ENCODE data around the gene C1orf198.

Gene C1orf198

GRCh38 chr1:230818901-230819300, 49.4 kb downstream of the C1orf198 start:
- no peak for DNase-seq (ENCODE audit: low read depth in 1 of 2, low spot score in 1 of 2)
- no peak overlapping the region for H3K4me3 ChIP-seq (replicated peaks; ENCODE audit: insufficient read depth, low read length)
- H3K27me3 ChIP-seq (ENCODE audit: insufficient read depth, poor library complexity, severe bottlenecking) = no peaks in the 10 kb centered on the region
- TF ChIP-seq SPI1 (IDR thresholded peaks at IDR 0.05; ENCODE audit: borderline replicate concordance, low read depth) = no peak
- TF ChIP-seq, protein P1, sequence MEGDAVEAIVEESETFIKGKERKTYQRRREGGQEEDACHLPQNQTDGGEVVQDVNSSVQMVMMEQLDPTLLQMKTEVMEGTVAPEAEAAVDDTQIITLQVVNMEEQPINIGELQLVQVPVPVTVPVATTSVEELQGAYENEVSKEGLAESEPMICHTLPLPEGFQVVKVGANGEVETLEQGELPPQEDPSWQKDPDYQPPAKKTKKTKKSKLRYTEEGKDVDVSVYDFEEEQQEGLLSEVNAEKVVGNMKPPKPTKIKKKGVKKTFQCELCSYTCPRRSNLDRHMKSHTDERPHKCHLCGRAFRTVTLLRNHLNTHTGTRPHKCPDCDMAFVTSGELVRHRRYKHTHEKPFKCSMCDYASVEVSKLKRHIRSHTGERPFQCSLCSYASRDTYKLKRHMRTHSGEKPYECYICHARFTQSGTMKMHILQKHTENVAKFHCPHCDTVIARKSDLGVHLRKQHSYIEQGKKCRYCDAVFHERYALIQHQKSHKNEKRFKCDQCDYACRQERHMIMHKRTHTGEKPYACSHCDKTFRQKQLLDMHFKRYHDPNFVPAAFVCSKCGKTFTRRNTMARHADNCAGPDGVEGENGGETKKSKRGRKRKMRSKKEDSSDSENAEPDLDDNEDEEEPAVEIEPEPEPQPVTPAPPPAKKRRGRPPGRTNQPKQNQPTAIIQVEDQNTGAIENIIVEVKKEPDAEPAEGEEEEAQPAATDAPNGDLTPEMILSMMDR (IDR thresholded peaks at IDR 0.05; ENCODE audit: insufficient read depth, low read length) = no peak
- TF ChIP-seq, protein P2, sequence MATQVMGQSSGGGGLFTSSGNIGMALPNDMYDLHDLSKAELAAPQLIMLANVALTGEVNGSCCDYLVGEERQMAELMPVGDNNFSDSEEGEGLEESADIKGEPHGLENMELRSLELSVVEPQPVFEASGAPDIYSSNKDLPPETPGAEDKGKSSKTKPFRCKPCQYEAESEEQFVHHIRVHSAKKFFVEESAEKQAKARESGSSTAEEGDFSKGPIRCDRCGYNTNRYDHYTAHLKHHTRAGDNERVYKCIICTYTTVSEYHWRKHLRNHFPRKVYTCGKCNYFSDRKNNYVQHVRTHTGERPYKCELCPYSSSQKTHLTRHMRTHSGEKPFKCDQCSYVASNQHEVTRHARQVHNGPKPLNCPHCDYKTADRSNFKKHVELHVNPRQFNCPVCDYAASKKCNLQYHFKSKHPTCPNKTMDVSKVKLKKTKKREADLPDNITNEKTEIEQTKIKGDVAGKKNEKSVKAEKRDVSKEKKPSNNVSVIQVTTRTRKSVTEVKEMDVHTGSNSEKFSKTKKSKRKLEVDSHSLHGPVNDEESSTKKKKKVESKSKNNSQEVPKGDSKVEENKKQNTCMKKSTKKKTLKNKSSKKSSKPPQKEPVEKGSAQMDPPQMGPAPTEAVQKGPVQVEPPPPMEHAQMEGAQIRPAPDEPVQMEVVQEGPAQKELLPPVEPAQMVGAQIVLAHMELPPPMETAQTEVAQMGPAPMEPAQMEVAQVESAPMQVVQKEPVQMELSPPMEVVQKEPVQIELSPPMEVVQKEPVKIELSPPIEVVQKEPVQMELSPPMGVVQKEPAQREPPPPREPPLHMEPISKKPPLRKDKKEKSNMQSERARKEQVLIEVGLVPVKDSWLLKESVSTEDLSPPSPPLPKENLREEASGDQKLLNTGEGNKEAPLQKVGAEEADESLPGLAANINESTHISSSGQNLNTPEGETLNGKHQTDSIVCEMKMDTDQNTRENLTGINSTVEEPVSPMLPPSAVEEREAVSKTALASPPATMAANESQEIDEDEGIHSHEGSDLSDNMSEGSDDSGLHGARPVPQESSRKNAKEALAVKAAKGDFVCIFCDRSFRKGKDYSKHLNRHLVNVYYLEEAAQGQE (IDR thresholded peaks at IDR 0.05; ENCODE audit: insufficient replicate concordance, low read depth) = no peak
- no peak for TF ChIP-seq GABPA (IDR thresholded peaks at IDR 0.05; ENCODE audit: low read depth)
- no peak for TF ChIP-seq POLR2AphosphoS5 (IDR thresholded peaks at IDR 0.05; ENCODE audit: low read depth)
- no peak overlapping the region for H3K27ac ChIP-seq (replicated peaks)

DNA sequence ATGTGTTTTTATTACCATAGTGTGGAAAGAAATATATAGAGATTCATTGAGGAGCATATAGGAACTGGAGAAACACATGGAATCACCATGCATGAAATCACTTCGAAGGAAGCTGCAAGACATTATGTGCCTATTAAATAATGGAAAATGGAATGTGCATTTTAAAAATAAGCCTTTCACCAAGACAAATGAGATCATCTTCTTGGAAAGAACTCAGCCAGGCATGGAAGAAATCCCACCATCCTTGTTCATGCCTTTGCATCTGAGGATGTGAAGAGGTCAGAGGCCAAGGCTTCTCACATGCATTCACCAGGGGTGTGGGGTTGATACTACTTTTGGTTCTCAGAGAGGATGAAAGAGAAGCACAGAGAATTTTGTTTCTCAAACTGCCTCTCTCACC, 50.0 kb downstream of the C1orf198 start:
- no peak for TF ChIP-seq SPI1 (IDR thresholded peaks at IDR 0.05; ENCODE audit: borderline replicate concordance, low read depth)
- TF ChIP-seq, protein P1 (IDR thresholded peaks at IDR 0.05; ENCODE audit: insufficient read depth, low read length) = no peak
- no peak for DNase-seq (ENCODE audit: low read depth in 1 of 2, low spot score in 1 of 2)
- Histone ChIP-seq H3K4me3 (replicated peaks; ENCODE audit: insufficient read depth, low read length) (no peak overlapping the region), H3K27me3 (ENCODE audit: insufficient read depth, poor library complexity, severe bottlenecking) (no peaks in the 10 kb centered on the region), H3K27ac (replicated peaks) (no peak overlapping the region)

- Histone ChIP-seq H3K27ac (replicated peaks) (no peak overlapping the region), H3K27me3 (ENCODE audit: insufficient read depth, poor library complexity, severe bottlenecking) (no peaks in the 10 kb centered on the region), H3K4me3 (replicated peaks; ENCODE audit: insufficient read depth, low read length) (no peak overlapping the region)
- no peak for DNase-seq (ENCODE audit: low read depth in 1 of 2, low spot score in 1 of 2)
- TF ChIP-seq, protein P1 (IDR thresholded peaks at IDR 0.05; ENCODE audit: insufficient read depth, low read length) = no peak
- TF ChIP-seq POLR2AphosphoS5 (IDR thresholded peaks at IDR 0.05; ENCODE audit: low read depth) (no peak), GABPA (IDR thresholded peaks at IDR 0.05; ENCODE audit: low read depth) (no peak), SPI1 (IDR thresholded peaks at IDR 0.05; ENCODE audit: borderline replicate concordance, low read depth) (no peak)
- TF ChIP-seq, protein P2 (IDR thresholded peaks at IDR 0.05; ENCODE audit: insufficient replicate concordance, low read depth) = no peak
Measured at GRCh38 chr1:230816018-230816417, 52.3 kb downstream of the C1orf198 start.

- Histone ChIP-seq H3K27me3 (ENCODE audit: insufficient read depth, poor library complexity, severe bottlenecking) (no peaks in the 10 kb centered on the region), H3K4me3 (replicated peaks; ENCODE audit: insufficient read depth, low read length) (no peak overlapping the region), H3K27ac (replicated peaks) (no peak overlapping the region)
- no peak for DNase-seq (ENCODE audit: low read depth in 1 of 2, low spot score in 1 of 2)
- TF ChIP-seq, protein P2 (IDR thresholded peaks at IDR 0.05; ENCODE audit: insufficient replicate concordance, low read depth) = no peak
- TF ChIP-seq SPI1 (IDR thresholded peaks at IDR 0.05; ENCODE audit: borderline replicate concordance, low read depth) = no peak
- TF ChIP-seq, protein P1 (IDR thresholded peaks at IDR 0.05; ENCODE audit: insufficient read depth, low read length) = no peak
- TF ChIP-seq POLR2AphosphoS5 (IDR thresholded peaks at IDR 0.05; ENCODE audit: low read depth) = no peak
- no peak for TF ChIP-seq GABPA (IDR thresholded peaks at IDR 0.05; ENCODE audit: low read depth)
Measured at GRCh38 chr1:230814949-230815692, 53.2 kb downstream of the C1orf198 start.

All from HL-60 (cell line).